ENCODE data around the gene RTKN. TPM values are rescaled to one million over a fixed set of nuclear protein-coding genes. Genes with fewer than 3 reads are reported as not detected.

Gene RTKN
- total RNA-seq, 1 experiment from 2014 or later = 94.0 TPM

- TF ChIP-seq, protein P1, sequence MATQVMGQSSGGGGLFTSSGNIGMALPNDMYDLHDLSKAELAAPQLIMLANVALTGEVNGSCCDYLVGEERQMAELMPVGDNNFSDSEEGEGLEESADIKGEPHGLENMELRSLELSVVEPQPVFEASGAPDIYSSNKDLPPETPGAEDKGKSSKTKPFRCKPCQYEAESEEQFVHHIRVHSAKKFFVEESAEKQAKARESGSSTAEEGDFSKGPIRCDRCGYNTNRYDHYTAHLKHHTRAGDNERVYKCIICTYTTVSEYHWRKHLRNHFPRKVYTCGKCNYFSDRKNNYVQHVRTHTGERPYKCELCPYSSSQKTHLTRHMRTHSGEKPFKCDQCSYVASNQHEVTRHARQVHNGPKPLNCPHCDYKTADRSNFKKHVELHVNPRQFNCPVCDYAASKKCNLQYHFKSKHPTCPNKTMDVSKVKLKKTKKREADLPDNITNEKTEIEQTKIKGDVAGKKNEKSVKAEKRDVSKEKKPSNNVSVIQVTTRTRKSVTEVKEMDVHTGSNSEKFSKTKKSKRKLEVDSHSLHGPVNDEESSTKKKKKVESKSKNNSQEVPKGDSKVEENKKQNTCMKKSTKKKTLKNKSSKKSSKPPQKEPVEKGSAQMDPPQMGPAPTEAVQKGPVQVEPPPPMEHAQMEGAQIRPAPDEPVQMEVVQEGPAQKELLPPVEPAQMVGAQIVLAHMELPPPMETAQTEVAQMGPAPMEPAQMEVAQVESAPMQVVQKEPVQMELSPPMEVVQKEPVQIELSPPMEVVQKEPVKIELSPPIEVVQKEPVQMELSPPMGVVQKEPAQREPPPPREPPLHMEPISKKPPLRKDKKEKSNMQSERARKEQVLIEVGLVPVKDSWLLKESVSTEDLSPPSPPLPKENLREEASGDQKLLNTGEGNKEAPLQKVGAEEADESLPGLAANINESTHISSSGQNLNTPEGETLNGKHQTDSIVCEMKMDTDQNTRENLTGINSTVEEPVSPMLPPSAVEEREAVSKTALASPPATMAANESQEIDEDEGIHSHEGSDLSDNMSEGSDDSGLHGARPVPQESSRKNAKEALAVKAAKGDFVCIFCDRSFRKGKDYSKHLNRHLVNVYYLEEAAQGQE (IDR thresholded peaks at IDR 0.05; ENCODE audit: low read depth) = no peak
- TF ChIP-seq JUND (IDR thresholded peaks at IDR 0.05) (no peak), MAX (IDR thresholded peaks at IDR 0.05) (no peak), POLR2A (IDR thresholded peaks at IDR 0.05; ENCODE audit: borderline replicate concordance, extremely low read depth, insufficient read depth, insufficient read length) (no peak)
Measured at GRCh38 chr2:74424139-74424992, 17.4 kb downstream of the RTKN start (continued).

GRCh38 chr2:74423231-74424095, 18.3 kb downstream of the RTKN start:
- no peak overlapping the region for H3K4me2 ChIP-seq (ENCODE audit: low read length)
- BruUV-seq (replicated peaks) = no TSS peak
- H3K4me1 ChIP-seq (ENCODE audit: control insufficient read depth in 1 of 2, insufficient read depth in 2 of 2, low read length in 2 of 2) = peaks cover 0 to 36% of the 10 kb centered on the region in 2 experiments; a peak in 3 of 4 replicates
- peaks cover 16 to 26% of the 10 kb centered on the region in 2 experiments for H3K36me3 ChIP-seq (ENCODE audit: control insufficient read depth in 1 of 2, insufficient read depth in 2 of 2, low read length in 2 of 2)
- H2AFZ ChIP-seq (ENCODE audit: low read depth, low read length, poor library complexity, severe bottlenecking) = no peak overlapping the region
- H4K20me1 ChIP-seq (ENCODE audit: insufficient read depth) = no peaks in the 10 kb centered on the region
- no peaks in the 10 kb centered on the region for H3K9me3 ChIP-seq (ENCODE audit: control insufficient read depth in 1 of 2, insufficient read depth in 1 of 2, low read depth in 1 of 2, low read length in 2 of 2)
- H3K9me2 ChIP-seq (ENCODE audit: insufficient read depth) = no peaks in the 10 kb centered on the region
- no peak overlapping the region for H3K9ac ChIP-seq (ENCODE audit: low read length)
- H3K79me2 ChIP-seq (ENCODE audit: insufficient read depth, low read length) = no peaks in the 10 kb centered on the region
- RAD21 ChIA-PET (ENCODE audit: low non-redundant PET in 1 of 2, low total read pairs in 2 of 2, uncharacterized antibody in 2 of 2, unreplicated experiment in 2 of 2) = no interaction called here
- ATAC-seq = no peak
- intact Hi-C loops (cut with micrococcal nuclease) = loop anchor here (1.0 kb wide), 1 partner anchor 17 kb away; no protein-coding TSS in a partner anchor
- CTCF ChIA-PET = no interaction called here
- POLR2A ChIA-PET = no interaction called here
- TF ChIP-seq CBX3 (IDR thresholded peaks at IDR 0.05; ENCODE audit: low read depth) (no peak), POLR2A (IDR thresholded peaks at IDR 0.05; ENCODE audit: borderline replicate concordance, extremely low read depth, insufficient read depth, insufficient read length) (no peak), CTCF (IDR thresholded peaks at IDR 0.05 in 2 of 3, conservative IDR thresholded peaks at IDR 0.05 in 1 of 3; ENCODE audit: borderline replicate concordance in 1 of 3, insufficient read depth in 1 of 3, low read depth in 2 of 3, low read length in 2 of 3) (no peak), RAD21 (IDR thresholded peaks at IDR 0.05; ENCODE audit: low read depth) (no peak), TCF7L2 (IDR thresholded peaks at IDR 0.05; ENCODE audit: borderline replicate concordance, extremely low read depth, insufficient read depth, insufficient read length) (no peak), SIN3A (IDR thresholded peaks at IDR 0.05; ENCODE audit: low read depth) (no peak)
- TF ChIP-seq, protein P1 (IDR thresholded peaks at IDR 0.05; ENCODE audit: low read depth) = no peak
- TF ChIP-seq, protein P2, sequence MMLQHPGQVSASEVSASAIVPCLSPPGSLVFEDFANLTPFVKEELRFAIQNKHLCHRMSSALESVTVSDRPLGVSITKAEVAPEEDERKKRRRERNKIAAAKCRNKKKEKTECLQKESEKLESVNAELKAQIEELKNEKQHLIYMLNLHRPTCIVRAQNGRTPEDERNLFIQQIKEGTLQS (IDR thresholded peaks at IDR 0.05) = no peak
- H3K4me3 ChIP-seq (replicated peaks in 1 of 2; ENCODE audit: low read depth in 1 of 2, low read length in 2 of 2) = no peak overlapping the region
- no peaks in the 10 kb centered on the region for H3K27me3 ChIP-seq (ENCODE audit: insufficient read depth, low read length)
- no peak overlapping the region for H3K27ac ChIP-seq (ENCODE audit: low read depth, low read length)
- DNase-seq (ENCODE audit: low read depth, low spot score) = no peak
